ENCODE results near the gene CHL1. TPM values are rescaled to one million over a fixed set of nuclear protein-coding genes. Genes with fewer than 3 reads are reported as not detected.

The CHL1 gene
- total RNA-seq, 4 donors from 2014 or later = 2.6 to 64.8 (median 17.7) TPM

GRCh38 chr3:291028-291427 is 94.5 kb downstream of the CHL1 start:
- no peak overlapping the region for H3K27ac ChIP-seq
- no peak overlapping the region for H3K4me3 ChIP-seq
- H3K36me3 ChIP-seq = no peaks in the 10 kb centered on the region
- no peak for DNase-seq
- intact Hi-C loops (cut with DNase I; ENCODE audit: low total_unique reads) = no loop called here
- no peak for TF ChIP-seq POLR2A (IDR thresholded peaks at IDR 0.05)
- TF ChIP-seq CTCF (IDR thresholded peaks at IDR 0.05) = no peak
- no peaks in the 10 kb centered on the region for H3K27me3 ChIP-seq
- no peaks in the 10 kb centered on the region for H3K4me1 ChIP-seq
- H3K9me3 ChIP-seq = no peaks in the 10 kb centered on the region

- intact Hi-C loops (cut with DNase I; ENCODE audit: low total_unique reads) = no loop called here
- Histone ChIP-seq H3K4me1 (no peaks in the 10 kb centered on the region), H3K36me3 (no peaks in the 10 kb centered on the region), H3K27me3 (no peaks in the 10 kb centered on the region), H3K9me3 (no peaks in the 10 kb centered on the region), H3K4me3 (no peak overlapping the region), H3K27ac (no peak overlapping the region)
- TF ChIP-seq CTCF (IDR thresholded peaks at IDR 0.05) (no peak), POLR2A (IDR thresholded peaks at IDR 0.05) (no peak)
- DNase-seq = no peak
Observed at GRCh38 chr3:291646-292436, 95.3 kb downstream of the CHL1 start.

- no peaks in the 10 kb centered on the region for H3K9me3 ChIP-seq
- H3K27ac ChIP-seq = no peak overlapping the region
- H3K27me3 ChIP-seq = no peaks in the 10 kb centered on the region
- intact Hi-C loops (cut with DNase I; ENCODE audit: low total_unique reads) = no loop called here
- H3K4me1 ChIP-seq = no peaks in the 10 kb centered on the region
- H3K4me3 ChIP-seq = no peak overlapping the region
- H3K36me3 ChIP-seq = no peaks in the 10 kb centered on the region
- no peak for DNase-seq
- TF ChIP-seq POLR2A (IDR thresholded peaks at IDR 0.05) = no peak
- no peak for TF ChIP-seq CTCF (IDR thresholded peaks at IDR 0.05)
Observed at GRCh38 chr3:294096-294495, 97.5 kb downstream of the CHL1 start.

GRCh38 chr3:294581-294980 is 98.0 kb downstream of the CHL1 start:
- no peaks in the 10 kb centered on the region for H3K9me3 ChIP-seq
- H3K27me3 ChIP-seq = no peaks in the 10 kb centered on the region
- H3K27ac ChIP-seq = no peak overlapping the region
- H3K36me3 ChIP-seq = no peaks in the 10 kb centered on the region
- H3K4me1 ChIP-seq = no peaks in the 10 kb centered on the region
- no peak for TF ChIP-seq POLR2A (IDR thresholded peaks at IDR 0.05)
- TF ChIP-seq CTCF (IDR thresholded peaks at IDR 0.05) = no peak
- no peak overlapping the region for H3K4me3 ChIP-seq
- DNase-seq = no peak
- intact Hi-C loops (cut with DNase I; ENCODE audit: low total_unique reads) = no loop called here

- Histone ChIP-seq H3K4me3 (no peak overlapping the region), H3K27me3 (no peaks in the 10 kb centered on the region), H3K36me3 (no peaks in the 10 kb centered on the region), H3K27ac (no peak overlapping the region), H3K9me3 (no peaks in the 10 kb centered on the region), H3K4me1 (no peaks in the 10 kb centered on the region)
- TF ChIP-seq CTCF (IDR thresholded peaks at IDR 0.05) (no peak), POLR2A (IDR thresholded peaks at IDR 0.05) (no peak)
- DNase-seq = no peak
- intact Hi-C loops (cut with DNase I; ENCODE audit: low total_unique reads) = no loop called here
Observed at GRCh38 chr3:295166-295565, 98.6 kb downstream of the CHL1 start.

Data from uterus (tissue), 4 donors.